Skeletal muscle cell (primary cell): ENCODE measurements around the gene OXNAD1.
A peak's percentile ranks its signal among the peaks of the same experiment; 100 is the strongest.

Source experiments
- DNase-seq: peaks from one replicate; pipeline ENCODE4 v3.0.0-alpha.2; 2010; ENCODE audit warnings: low read depth
- H3K4me3 ChIP-seq: 2 replicates; pipeline ENCODE4 v1.5.1; 2011; ENCODE audit warnings: low read depth, mild to moderate bottlenecking, control low read depth, low read length, moderate library complexity

OXNAD1 gene

GRCh38 chr3:16346413-16347081 lies 81.5 kb downstream of the OXNAD1 start:
- no peak for DNase-seq
- no peak overlapping the region for H3K4me3 ChIP-seq

- DNase-seq: no peak
- no peak overlapping the region for H3K4me3 ChIP-seq
Measured at GRCh38 chr3:16347548-16347947, 82.5 kb downstream of the OXNAD1 start.

- H3K4me3 ChIP-seq: no peak overlapping the region
- peak; percentile 62 for DNase-seq
Measured at GRCh38 chr3:16349986-16350596, 85.1 kb downstream of the OXNAD1 start.

- DNase-seq: no peak
- H3K4me3 ChIP-seq: no peak overlapping the region
Measured at GRCh38 chr3:16350597-16351318, 85.7 kb downstream of the OXNAD1 start.

- no peak for DNase-seq
- no peak overlapping the region for H3K4me3 ChIP-seq
Measured at GRCh38 chr3:16352428-16352827, 87.4 kb downstream of the OXNAD1 start.

- DNase-seq: no peak
- H3K4me3 ChIP-seq: no peak overlapping the region
Measured at GRCh38 chr3:16354291-16354690, 89.3 kb downstream of the OXNAD1 start.
